CD4-positive, alpha-beta memory T cell (primary cell): ENCODE results near the gene IPP. TPM values are rescaled to one million over a fixed set of nuclear protein-coding genes. Genes with fewer than 3 reads are reported as not detected.
"Not testable (repeated sequence)": the region's sequence is repeated elsewhere in the genome, so short reads cannot be mapped to it uniquely, and the experiment has no call there.

Source experiments
- CTCF ChIA-PET: fragments of 350-600 bp; sonication (Branson Sonifier 250); formaldehyde crosslinking; loops from one replicate; lab custom pipeline; 2021; ENCODE audit warnings: inconsistent platforms; ENCODE audit not compliant: partially characterized antibody; lab: Charles Lee
- POLR2A ChIA-PET: fragments of 350-600 bp; sonication (Branson Sonifier 250); formaldehyde crosslinking; loops from one replicate; lab custom pipeline; 2021; ENCODE audit not compliant: partially characterized antibody; lab: Charles Lee
- DNase-seq, 5 donors: peaks; one replicate each; pipeline versions ENCODE4 v3.0.0 to v3.0.0-alpha.2; 2020 to 2022; ENCODE audit warnings: mixed read lengths in 1 of 5
- H3K27ac ChIP-seq: one replicate; pipeline ENCODE4 v1.7.0; 2013; ENCODE audit warnings: low read depth, low read length
- H3K27me3 ChIP-seq: 2 replicates; pipeline ENCODE4 v1.7.0; 2013; ENCODE audit warnings: mild to moderate bottlenecking, low read length, moderate library complexity; ENCODE audit not compliant: insufficient read depth
- H3K36me3 ChIP-seq: 2 replicates; pipeline ENCODE4 v1.7.0; 2013; ENCODE audit warnings: mild to moderate bottlenecking, low read length, moderate library complexity; ENCODE audit not compliant: insufficient read depth
- H3K4me1 ChIP-seq: 2 replicates; pipeline ENCODE4 v1.7.0; 2013; ENCODE audit warnings: mild to moderate bottlenecking, low read length, moderate library complexity; ENCODE audit not compliant: insufficient read depth
- H3K4me3 ChIP-seq, 2 donors: one replicate each; pipeline ENCODE4 v1.7.0; 2013; ENCODE audit warnings: low read length in 2 of 2, mild to moderate bottlenecking in 1 of 2
- H3K9me3 ChIP-seq, 2 donors: one replicate each; pipeline ENCODE4 v1.7.0; 2013; ENCODE audit warnings: low read length in 2 of 2, control low read depth in 1 of 2; ENCODE audit not compliant: control insufficient read depth in 1 of 2
- H3K27ac Mint-ChIP-seq, 7 donors: one replicate each; pipeline ENCODE4 v1.8.0; 2020 to 2021; ENCODE audit warnings: mixed read lengths in 7 of 7, mild to moderate bottlenecking in 6 of 7, inconsistent platforms in 3 of 7, moderate library complexity in 3 of 7
- H3K27me3 Mint-ChIP-seq, 2 donors: one replicate each; pipeline ENCODE4 v1.8.0; 2020 to 2021; ENCODE audit warnings: mixed read lengths in 2 of 2
- H3K36me3 Mint-ChIP-seq, 2 donors: one replicate each; pipeline ENCODE4 v1.8.0; 2020 to 2021; ENCODE audit warnings: mixed read lengths in 2 of 2, inconsistent platforms in 1 of 2, mild to moderate bottlenecking in 1 of 2
- H3K4me1 Mint-ChIP-seq, 4 donors: one replicate each; pipeline ENCODE4 v1.8.0; 2020 to 2021; ENCODE audit warnings: mixed read lengths in 4 of 4, mild to moderate bottlenecking in 1 of 4
- H3K4me3 Mint-ChIP-seq, 8 donors: one replicate each; pipeline ENCODE4 v1.8.0; 2020 to 2021; ENCODE audit warnings: mixed read lengths in 8 of 8, mild to moderate bottlenecking in 7 of 8, moderate library complexity in 6 of 8, inconsistent platforms in 3 of 8
- H3K9me3 Mint-ChIP-seq, 8 donors: one replicate each; pipeline ENCODE4 v1.8.0; 2020 to 2021; ENCODE audit warnings: mixed read lengths in 8 of 8, mild to moderate bottlenecking in 5 of 8, inconsistent platforms in 3 of 8, moderate library complexity in 1 of 8
- intact Hi-C: fragments of 100-400 bp; cut with micrococcal nuclease; formaldehyde crosslinking; loops from one replicate; pipeline ENCODE4 v1.15.1; 2023
- polyA plus RNA-seq, 2 donors: library from polyadenylated mRNA; unstranded; fragments of 300-500 nt; fragmentation: Illumina TruSeq; gene quantifications; one replicate each; pipeline ENCODE4 v1.2.3, GENCODE V29; 2021
- total RNA-seq, 2 experiments: library from RNA; stranded (reverse); gene quantifications; one replicate each; pipeline ENCODE4 v1.2.3, GENCODE V29; 2021

Gene IPP
- total and polyA plus RNA-seq, 4 experiments from 2014 or later = 9.0 to 19.7 (median 16.9) TPM

- H3K27ac ChIP-seq, H3K9me3 Mint-ChIP-seq, H3K27me3 ChIP-seq, CTCF ChIA-PET, H3K9me3 ChIP-seq, H3K4me3 Mint-ChIP-seq, H3K4me3 ChIP-seq, DNase-seq, H3K27me3 Mint-ChIP-seq, intact Hi-C loops: not testable (repeated sequence)
- Mint-ChIP-seq H3K27ac (peak overlapping the region in 2 of 7 donors; percentile 14 to 41), H3K36me3 (peaks cover 4 to 34% of the 10 kb centered on the region in 2 donors), H3K4me1 (peaks cover under 1 to 24% (median 5%) of the 10 kb centered on the region in 4 donors)
- Histone ChIP-seq H3K36me3 (peaks cover 29% of the 10 kb centered on the region), H3K4me1 (peaks cover 14% of the 10 kb centered on the region)
- POLR2A ChIA-PET = interaction anchor here (0.6 to 1.5 kb wide), 2 partner anchors 8 to 11 kb away, joined by 4 to 6 read pairs; partner anchors contain the start of gene GPBP1L1
Measured at GRCh38 chr1:45693811-45694210, 56.6 kb downstream of the IPP start.

GRCh38 chr1:45687754-45688740 is 62.4 kb downstream of the IPP start, which contains the start of gene TMEM69:
Gene TMEM69 (plus strand): TSS chr1:45688181. CDS start chr1:45691069, 2,888 bp downstream.
- Mint-ChIP-seq H3K4me1 (peaks cover 19 to 55% (median 35%) of the 10 kb centered on the region in 4 donors), H3K9me3 (no peaks in the 10 kb centered on the region), H3K36me3 (peaks cover 0 to 40% of the 10 kb centered on the region in 2 donors), H3K27ac (peak within 1 kb of the TSS; percentile 98 to 100 (median 100)), H3K27me3 (no peaks in the 10 kb centered on the region), H3K4me3 (peak within 1 kb of the TSS; percentile 95 to 100 (median 99))
- H3K4me3 ChIP-seq = peak within 1 kb of the TSS; percentile 99 to 100
- peaks cover 47% of the 10 kb centered on the region for H3K4me1 ChIP-seq
- peaks cover 10% of the 10 kb centered on the region for H3K36me3 ChIP-seq
- ChIA-PET POLR2A (interaction anchor here (0.6 to 4.0 kb wide), 26 partner anchors 10 to 1013 kb away, joined by 3 to 72 read pairs (median 4); partner anchors contain the start of genes ARMH1, BTBD19, IPP and LRRC41), CTCF (no interaction called here)
- intact Hi-C loops = loop anchor here (1.0 to 10.0 kb wide), 15 partner anchors 62 to 1029 kb away; partner anchors contain the start of genes ARMH1, CCDC163, EFCAB14 and EIF2B3
- H3K27ac ChIP-seq = peak within 1 kb of the TSS; percentile 94
- no peaks in the 10 kb centered on the region for H3K27me3 ChIP-seq
- no peaks in the 10 kb centered on the region for H3K9me3 ChIP-seq
- peak; percentile 82 to 85 (median 84) for DNase-seq

- no peaks in the 10 kb centered on the region for H3K9me3 Mint-ChIP-seq
- no peaks in the 10 kb centered on the region for H3K27me3 Mint-ChIP-seq
- ChIA-PET CTCF (interaction anchor here (0.7 to 1.5 kb wide), 2 partner anchors 8 to 104 kb away, joined by 3 to 4 read pairs; no protein-coding TSS in a partner anchor), POLR2A (interaction anchor here (0.6 to 4.0 kb wide), 23 partner anchors 9 to 1032 kb away, joined by 3 to 72 read pairs (median 7); partner anchors contain the start of genes BTBD19, EFCAB14, IPP and LRRC41)
- peak overlapping the region; percentile 95 to 100 (median 99) for H3K4me3 Mint-ChIP-seq
- Histone ChIP-seq H3K9me3 (no peaks in the 10 kb centered on the region), H3K4me1 (peaks cover 56% of the 10 kb centered on the region), H3K27me3 (no peaks in the 10 kb centered on the region), H3K27ac (peak overlapping the region; percentile 94), H3K4me3 (peak overlapping the region; percentile 99 to 100), H3K36me3 (peaks cover 1% of the 10 kb centered on the region)
- peaks cover 0 to 37% of the 10 kb centered on the region in 2 donors for H3K36me3 Mint-ChIP-seq
- H3K4me1 Mint-ChIP-seq = peaks cover 26 to 61% (median 42%) of the 10 kb centered on the region in 4 donors
- peak; percentile 95 to 99 (median 99) for DNase-seq
- intact Hi-C loops = loop anchor here (1.0 to 10.0 kb wide), 14 partner anchors 103 to 1030 kb away; partner anchors contain the start of genes ARMH1, CCDC163, EFCAB14 and EIF2B3
- H3K27ac Mint-ChIP-seq = peak overlapping the region; percentile 98 to 100 (median 100)
Measured at GRCh38 chr1:45687014-45687753, 63.3 kb downstream of the IPP start.

GRCh38 chr1:45686288-45687013 is 64.0 kb downstream of the IPP start, which contains the start of gene GPBP1L1:
Gene GPBP1L1 (minus strand): TSS chr1:45686533. CDS start chr1:45659087, 27,446 bp downstream.
- ChIA-PET CTCF (interaction anchor here (0.7 to 1.5 kb wide), 8 partner anchors 9 to 846 kb away, joined by 3 to 4 read pairs (median 3); partner anchors contain the start of gene PRDX1), POLR2A (interaction anchor here (0.7 to 4.0 kb wide), 41 partner anchors 8 to 1032 kb away, joined by 3 to 72 read pairs (median 5); partner anchors contain the start of genes AKR1A1, BTBD19, CCDC163 and EFCAB14)
- Histone ChIP-seq H3K27ac (peak within 1 kb of the TSS; percentile 94), H3K36me3 (no peaks in the 10 kb centered on the region), H3K27me3 (no peaks in the 10 kb centered on the region), H3K4me1 (peaks cover 63% of the 10 kb centered on the region), H3K4me3 (peak within 1 kb of the TSS; percentile 99 to 100), H3K9me3 (no peaks in the 10 kb centered on the region)
- peak within 1 kb of the TSS; percentile 95 to 100 (median 99) for H3K4me3 Mint-ChIP-seq
- intact Hi-C loops = loop anchor here (1.0 to 10.0 kb wide), 14 partner anchors 102 to 1031 kb away; partner anchors contain the start of genes ARMH1, CCDC163, EFCAB14 and EIF2B3
- no peaks in the 10 kb centered on the region for H3K9me3 Mint-ChIP-seq
- DNase-seq = peak; percentile 97 to 98 (median 97)
- H3K4me1 Mint-ChIP-seq = peaks cover 28 to 68% (median 46%) of the 10 kb centered on the region in 4 donors
- peak within 1 kb of the TSS; percentile 98 to 100 (median 100) for H3K27ac Mint-ChIP-seq
- H3K36me3 Mint-ChIP-seq = peaks cover 0 to 36% of the 10 kb centered on the region in 2 donors
- no peaks in the 10 kb centered on the region for H3K27me3 Mint-ChIP-seq

- intact Hi-C loops = loop anchor here (2.0 to 10.0 kb wide), 9 partner anchors 117 to 1031 kb away; partner anchors contain the start of genes ARMH1, EFCAB14, EIF2B3 and LRRC41
- Mint-ChIP-seq H3K36me3 (peaks cover 0 to 33% of the 10 kb centered on the region in 2 donors), H3K4me3 (peak overlapping the region; percentile 95 to 100 (median 99)), H3K27me3 (no peaks in the 10 kb centered on the region), H3K9me3 (no peaks in the 10 kb centered on the region), H3K4me1 (peaks cover 31 to 69% (median 50%) of the 10 kb centered on the region in 4 donors), H3K27ac (peak overlapping the region; percentile 98 to 100 (median 100))
- Histone ChIP-seq H3K36me3 (no peaks in the 10 kb centered on the region), H3K4me1 (peaks cover 68% of the 10 kb centered on the region), H3K27me3 (no peaks in the 10 kb centered on the region), H3K9me3 (no peaks in the 10 kb centered on the region), H3K4me3 (peak overlapping the region; percentile 84 to 99), H3K27ac (peak overlapping the region; percentile 94)
- CTCF ChIA-PET = interaction anchor here (0.7 to 1.5 kb wide), 8 partner anchors 9 to 847 kb away, joined by 3 to 4 read pairs (median 3); partner anchors contain the start of gene PRDX1
- peak in 4 of 5 donors; percentile 66 to 74 (median 68) for DNase-seq
- POLR2A ChIA-PET = interaction anchor here (0.7 to 4.0 kb wide), 38 partner anchors 8 to 1033 kb away, joined by 3 to 72 read pairs (median 5); partner anchors contain the start of genes AKR1A1, CCDC163, EFCAB14 and IPP
Measured at GRCh38 chr1:45686015-45686287, 64.5 kb downstream of the IPP start.
